GM19467 (cell line): Measurements from ENCODE around the gene ZNRF4.
"Not testable (repeated sequence)": the region's sequence is repeated elsewhere in the genome, so short reads cannot be mapped to it uniquely, and the experiment has no call there.

Experiments
- ATAC-seq: cut with Tn5 transposase; IDR thresholded peaks from one replicate; pipeline ENCODE4 v1.9.1; 2021; ENCODE audit warnings: mild to moderate bottlenecking, moderate library complexity; ENCODE audit not compliant: unreplicated experiment

ZNRF4 gene

DNA sequence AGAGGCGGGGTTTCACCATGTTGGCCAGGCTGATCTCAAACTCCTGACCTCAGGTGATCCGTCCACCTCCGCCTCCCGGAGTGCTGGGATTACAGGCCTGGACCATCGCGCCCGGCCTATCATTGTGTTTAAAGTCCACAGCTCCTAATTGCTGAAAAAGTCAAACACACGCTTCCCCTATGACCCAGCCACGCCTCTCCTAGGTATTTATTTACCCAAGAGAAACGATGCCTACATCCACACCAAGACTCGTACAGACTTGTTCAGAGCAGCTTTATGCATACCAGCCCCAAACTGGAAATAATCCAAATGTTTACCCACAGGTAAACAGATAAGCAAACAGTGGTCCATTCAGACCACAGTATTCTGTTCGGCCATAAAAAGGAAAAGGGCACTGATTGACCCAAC is 15.1 kb downstream of the ZNRF4 start:
- ATAC-seq, result no peak

- no peak for ATAC-seq
Measured at GRCh38 chr19:5472286-5472685, 17.1 kb downstream of the ZNRF4 start.

GRCh38 chr19:5473646-5474045 is 18.4 kb downstream of the ZNRF4 start:
- ATAC-seq, result no peak

- no peak for ATAC-seq
Measured at GRCh38 chr19:5477451-5478215, 22.4 kb downstream of the ZNRF4 start.

DNA sequence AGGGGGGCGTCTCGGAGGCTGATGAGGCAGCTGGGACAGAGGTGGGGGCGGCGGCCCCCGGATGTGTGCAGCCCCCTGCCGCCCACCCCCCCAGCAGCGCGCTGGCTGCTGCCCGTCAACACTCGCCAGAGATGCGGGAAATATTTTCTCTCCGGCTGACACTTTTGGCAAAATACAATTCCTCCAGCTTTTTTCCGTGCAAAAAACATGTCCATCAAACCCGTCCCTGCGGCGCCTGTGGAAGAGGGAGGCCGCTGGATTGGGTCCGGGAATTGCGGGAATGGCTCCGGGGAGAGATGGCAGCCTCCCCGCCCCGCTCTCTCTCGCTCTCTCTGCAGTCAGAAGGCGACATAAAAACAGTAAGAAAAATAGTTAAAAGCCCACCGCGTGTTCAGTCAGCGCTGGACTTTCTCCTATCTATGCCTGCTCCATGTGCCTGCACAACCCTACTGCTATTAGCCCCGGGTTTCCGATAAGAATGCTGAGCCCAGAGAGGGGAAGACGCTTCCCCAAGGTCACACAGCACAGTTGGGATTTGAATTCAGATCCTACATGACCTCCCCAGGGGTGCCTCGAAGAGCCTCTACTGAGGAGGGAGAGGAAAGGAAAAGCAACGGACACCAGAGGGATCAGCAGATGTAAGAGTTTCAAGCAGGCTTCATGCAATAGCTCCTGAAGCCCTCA is 23.2 kb downstream of the ZNRF4 start:
- no peak for ATAC-seq

GRCh38 chr19:5478925-5479588 is 23.8 kb downstream of the ZNRF4 start:
- ATAC-seq, result no peak

DNA sequence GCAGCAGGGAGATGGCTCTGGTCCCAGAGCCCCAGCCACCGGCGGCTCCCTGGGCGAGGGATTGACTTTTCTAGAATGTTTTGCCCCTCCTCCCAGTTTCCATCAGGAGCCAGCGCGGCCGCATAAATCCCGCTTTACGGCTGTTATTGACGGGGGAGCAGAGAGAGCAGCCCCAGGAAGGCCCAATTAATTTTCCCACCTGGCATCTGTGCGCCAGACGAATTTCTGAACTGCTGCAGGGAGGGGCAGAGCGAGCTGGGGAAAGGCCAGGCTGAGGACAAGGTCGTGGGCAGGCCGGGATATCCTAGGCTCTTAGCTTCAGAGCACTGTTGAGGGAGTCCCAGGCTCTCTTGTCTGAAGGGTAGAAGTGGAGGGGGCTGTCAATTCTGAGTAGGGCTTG is 24.7 kb downstream of the ZNRF4 start:
- no peak for ATAC-seq

DNA sequence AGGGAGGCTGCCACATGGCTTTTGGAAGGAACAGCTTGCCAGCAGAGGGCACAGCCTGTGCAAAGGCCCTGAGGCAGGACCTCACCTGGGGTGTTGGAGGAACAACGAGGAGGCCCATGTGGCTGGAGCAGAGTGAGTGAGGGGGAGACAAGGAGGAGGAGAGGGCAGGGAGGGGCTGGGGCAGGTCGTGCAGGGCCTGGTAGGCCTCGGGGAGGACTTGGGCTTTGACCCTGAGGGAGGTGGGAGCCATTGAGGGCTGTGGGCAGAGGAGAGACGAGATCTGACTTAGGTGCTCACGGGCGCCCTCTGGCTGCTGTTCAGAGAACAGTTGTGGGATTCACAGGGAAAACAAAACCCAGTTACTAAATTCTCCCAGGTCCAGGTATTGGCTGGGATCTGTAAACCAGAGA is 25.2 kb downstream of the ZNRF4 start:
- no peak for ATAC-seq

DNA sequence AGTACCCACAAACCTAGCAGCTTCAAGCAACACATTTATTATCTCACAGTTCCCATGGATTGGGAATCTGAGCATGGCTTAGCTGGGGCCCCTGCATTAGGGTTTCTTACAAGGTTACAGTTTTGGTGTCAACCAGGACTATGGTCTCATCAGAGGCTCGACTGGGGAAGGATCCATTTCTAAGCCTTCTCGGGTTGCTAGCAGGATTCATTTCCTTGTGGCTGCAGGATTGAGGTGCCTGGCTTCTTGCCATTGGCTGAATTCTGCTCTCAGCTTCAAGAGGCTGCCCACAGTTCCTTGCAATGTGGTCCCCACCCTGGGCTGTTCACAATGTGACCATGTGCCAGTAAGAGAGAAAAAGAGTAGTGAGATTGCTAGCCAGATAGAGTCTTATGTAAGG is 26.7 kb downstream of the ZNRF4 start:
- ATAC-seq, result no peak

GRCh38 chr19:5484398-5485285 is 29.4 kb downstream of the ZNRF4 start:
- ATAC-seq, result no peak

- no peak for ATAC-seq
Measured at GRCh38 chr19:5485286-5485636, 30.0 kb downstream of the ZNRF4 start.

DNA sequence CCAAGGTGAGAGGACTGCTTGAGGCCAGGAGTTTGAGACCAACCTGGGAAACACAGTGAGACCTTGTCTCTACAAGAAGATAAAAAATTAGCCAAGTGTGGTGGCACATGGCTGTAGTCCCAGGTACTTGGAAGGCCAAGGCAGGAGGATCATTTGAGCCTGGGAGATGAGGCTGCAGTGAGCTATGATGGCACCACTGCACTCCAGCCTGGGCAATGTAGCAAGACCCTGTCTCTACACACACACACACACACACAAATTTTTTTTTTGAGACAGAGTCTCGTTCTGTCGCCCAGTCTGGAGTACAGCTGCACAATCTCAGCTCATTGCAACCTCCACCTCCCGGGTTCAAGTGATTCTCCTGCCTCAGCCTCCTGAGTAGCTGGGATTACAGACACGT is 30.4 kb downstream of the ZNRF4 start:
- ATAC-seq, result not testable (repeated sequence)

GRCh38 chr19:5487222-5487621 is 32.0 kb downstream of the ZNRF4 start:
- ATAC-seq, result no peak

- ATAC-seq, result no peak
Measured at GRCh38 chr19:5489551-5489950, 34.3 kb downstream of the ZNRF4 start.

GRCh38 chr19:5491565-5491964 is 36.3 kb downstream of the ZNRF4 start:
- ATAC-seq, result no peak

- no peak for ATAC-seq
Measured at GRCh38 chr19:5492281-5492634, 37.0 kb downstream of the ZNRF4 start.

GRCh38 chr19:5492635-5493409 is 37.6 kb downstream of the ZNRF4 start:
- ATAC-seq, result no peak

DNA sequence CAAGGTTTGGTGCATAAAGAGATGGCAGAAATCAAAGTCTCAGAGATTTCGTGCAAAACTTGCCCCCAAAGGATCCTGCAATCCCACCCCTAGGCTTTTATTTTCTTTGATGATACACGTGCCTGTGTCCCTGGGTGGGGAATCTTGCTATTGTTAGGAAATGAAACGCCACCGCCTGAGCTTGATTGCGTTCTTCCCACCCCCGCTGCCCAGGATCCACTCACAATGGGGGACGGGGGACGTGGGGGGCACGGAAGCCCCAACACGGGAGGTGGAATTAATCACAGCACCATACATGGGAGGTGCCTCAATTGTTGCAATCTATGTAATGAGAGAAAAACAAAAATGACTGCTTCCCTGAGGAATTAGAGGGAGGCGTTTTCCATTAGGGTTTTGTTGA is 39.6 kb downstream of the ZNRF4 start:
- no peak for ATAC-seq

- ATAC-seq, result no peak
Measured at GRCh38 chr19:5495792-5496191, 40.6 kb downstream of the ZNRF4 start.

DNA sequence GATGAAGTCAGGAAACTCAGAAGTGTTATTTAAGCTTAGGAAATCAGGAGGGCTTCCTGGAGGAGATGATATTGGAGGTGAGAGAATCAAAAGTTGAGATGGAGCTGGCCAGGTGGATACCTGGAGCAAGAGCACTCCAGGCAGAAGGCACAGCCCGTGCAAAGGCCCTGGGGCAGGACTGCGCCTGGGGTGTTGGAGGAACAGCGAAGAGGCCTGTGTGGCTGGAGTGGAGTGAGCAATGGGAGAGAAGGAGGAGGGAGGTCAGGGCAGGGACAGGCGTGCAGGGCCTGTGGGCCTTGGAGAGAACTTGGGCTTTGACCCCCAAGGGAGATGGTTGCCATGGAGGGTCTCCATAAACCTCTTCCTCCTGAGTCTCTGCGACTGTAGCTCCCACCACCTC is 42.1 kb downstream of the ZNRF4 start:
- ATAC-seq, result no peak
